GM19351 (cell line): ENCODE results near the gene LAMB2.

Experiments used
- ATAC-seq: cut with Tn5 transposase; IDR thresholded peaks from one replicate; pipeline ENCODE4 v1.9.1; 2021; ENCODE audit warnings: mild to moderate bottlenecking, moderate library complexity; ENCODE audit not compliant: unreplicated experiment

LAMB2 gene

GRCh38 chr3:49076646-49077045 is 56.2 kb downstream of the LAMB2 start:
- ATAC-seq = no peak

- no peak for ATAC-seq
Observed at GRCh38 chr3:49076116-49076515, 56.7 kb downstream of the LAMB2 start.
